Measurements from ENCODE around the gene CAMTA2.

The CAMTA2 gene

DNA sequence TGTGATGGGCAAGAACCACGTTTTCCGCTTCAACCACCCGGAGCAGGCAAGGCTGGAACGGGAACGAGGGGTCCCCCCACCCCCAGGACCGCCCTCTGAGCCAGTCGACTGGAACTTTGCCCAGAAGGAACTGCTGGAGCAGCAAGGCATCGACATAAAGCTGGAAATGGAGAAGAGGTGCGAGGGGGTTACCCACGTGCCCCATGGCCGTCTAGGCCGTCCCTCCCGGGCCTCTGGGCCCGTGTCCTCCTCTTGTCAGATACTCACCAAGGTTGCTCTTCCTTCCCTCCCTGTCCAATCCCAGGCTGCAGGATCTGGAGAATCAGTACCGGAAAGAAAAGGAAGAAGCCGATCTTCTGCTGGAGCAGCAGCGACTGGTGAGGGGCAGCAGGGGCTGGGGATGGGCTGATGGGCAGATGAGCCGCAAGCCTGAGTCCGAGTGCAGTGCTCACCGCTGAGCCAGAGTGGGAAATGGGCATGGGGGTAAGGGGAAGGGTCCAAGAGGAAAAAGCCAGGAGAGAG, 33.1 kb upstream of the CAMTA2 start:
- DNase-seq (ENCODE audit: low read depth), result no peak
- TF ChIP-seq, protein P1, sequence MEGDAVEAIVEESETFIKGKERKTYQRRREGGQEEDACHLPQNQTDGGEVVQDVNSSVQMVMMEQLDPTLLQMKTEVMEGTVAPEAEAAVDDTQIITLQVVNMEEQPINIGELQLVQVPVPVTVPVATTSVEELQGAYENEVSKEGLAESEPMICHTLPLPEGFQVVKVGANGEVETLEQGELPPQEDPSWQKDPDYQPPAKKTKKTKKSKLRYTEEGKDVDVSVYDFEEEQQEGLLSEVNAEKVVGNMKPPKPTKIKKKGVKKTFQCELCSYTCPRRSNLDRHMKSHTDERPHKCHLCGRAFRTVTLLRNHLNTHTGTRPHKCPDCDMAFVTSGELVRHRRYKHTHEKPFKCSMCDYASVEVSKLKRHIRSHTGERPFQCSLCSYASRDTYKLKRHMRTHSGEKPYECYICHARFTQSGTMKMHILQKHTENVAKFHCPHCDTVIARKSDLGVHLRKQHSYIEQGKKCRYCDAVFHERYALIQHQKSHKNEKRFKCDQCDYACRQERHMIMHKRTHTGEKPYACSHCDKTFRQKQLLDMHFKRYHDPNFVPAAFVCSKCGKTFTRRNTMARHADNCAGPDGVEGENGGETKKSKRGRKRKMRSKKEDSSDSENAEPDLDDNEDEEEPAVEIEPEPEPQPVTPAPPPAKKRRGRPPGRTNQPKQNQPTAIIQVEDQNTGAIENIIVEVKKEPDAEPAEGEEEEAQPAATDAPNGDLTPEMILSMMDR (IDR thresholded peaks at IDR 0.05; ENCODE audit: low read depth, low read length, missing control alignments), result no peak
- H3K4me3 ChIP-seq (ENCODE audit: low read depth, low read length), result no peak overlapping the region

DNA sequence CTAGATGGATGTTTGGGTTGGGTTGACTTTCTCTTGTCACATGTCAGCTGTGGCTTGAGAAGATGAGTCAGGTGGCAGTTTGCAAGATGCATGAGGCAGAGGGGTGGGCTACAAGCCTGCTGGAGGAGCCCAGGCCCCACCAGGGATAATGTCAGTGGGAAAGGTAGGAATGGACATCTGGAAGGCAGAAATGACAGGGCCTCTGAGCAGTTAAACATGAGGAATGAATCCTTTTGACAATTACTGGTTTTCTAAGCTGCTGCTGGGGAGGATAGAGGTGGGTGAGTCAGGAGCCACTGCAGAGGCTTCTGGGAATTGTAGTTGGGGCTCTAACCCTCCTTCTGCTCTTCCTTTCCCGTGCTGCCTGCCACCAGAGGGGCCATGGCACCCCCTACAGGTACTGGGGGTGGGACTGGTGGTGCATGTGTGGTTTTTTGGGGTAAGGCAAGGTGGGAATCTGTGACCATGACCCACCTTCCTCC, 32.0 kb upstream of the CAMTA2 start:
- TF ChIP-seq, protein P1 (IDR thresholded peaks at IDR 0.05; ENCODE audit: low read depth, low read length, missing control alignments), result peak; percentile 40
- no peak for DNase-seq (ENCODE audit: low read depth)
- no peak overlapping the region for H3K4me3 ChIP-seq (ENCODE audit: low read depth, low read length)

DNA sequence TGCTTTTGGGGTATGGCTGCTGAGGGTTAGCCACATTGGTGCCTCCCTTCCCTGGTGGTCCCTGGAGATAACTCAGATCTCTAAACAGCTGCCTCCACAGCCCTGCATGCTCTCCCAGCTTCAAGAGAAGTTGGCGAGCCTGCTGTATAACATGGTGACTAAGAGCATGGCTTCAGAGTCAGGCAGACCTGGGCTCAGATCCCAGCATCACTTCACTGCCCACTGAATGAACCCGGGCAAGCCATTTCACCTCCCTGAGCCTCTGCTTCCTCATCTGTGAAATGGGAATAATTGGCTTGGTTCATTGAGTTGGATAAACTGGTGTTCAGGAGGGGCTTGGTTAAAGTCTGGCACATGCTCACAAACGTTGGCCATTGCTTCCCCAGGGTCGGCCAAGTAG, 26.9 kb upstream of the CAMTA2 start:
- no peak overlapping the region for H3K4me3 ChIP-seq (ENCODE audit: low read depth, low read length)
- TF ChIP-seq, protein P1 (IDR thresholded peaks at IDR 0.05; ENCODE audit: low read depth, low read length, missing control alignments), result no peak
- DNase-seq (ENCODE audit: low read depth), result no peak

DNA sequence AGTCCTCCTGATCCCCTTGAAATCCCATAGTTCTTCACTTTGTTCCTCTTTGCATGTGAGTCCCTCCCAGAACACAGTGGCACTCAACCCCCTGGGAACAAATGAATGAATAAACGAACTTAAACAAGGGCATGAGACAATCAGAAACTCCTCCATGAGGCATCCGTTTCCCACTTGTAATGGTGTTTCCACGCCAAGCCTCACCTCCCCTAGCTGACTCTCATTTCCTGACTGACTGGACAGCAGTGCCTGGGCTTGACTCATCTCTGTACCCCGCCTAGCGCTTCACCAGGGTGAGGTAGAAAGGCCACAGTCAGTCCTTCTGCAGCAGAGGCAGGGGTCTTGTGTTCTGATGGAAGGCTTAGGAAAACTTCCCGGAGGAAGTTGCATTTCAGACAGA, 24.5 kb upstream of the CAMTA2 start:
- no peak overlapping the region for H3K4me3 ChIP-seq (ENCODE audit: low read depth, low read length)
- TF ChIP-seq, protein P1 (IDR thresholded peaks at IDR 0.05; ENCODE audit: low read depth, low read length, missing control alignments), result no peak
- DNase-seq (ENCODE audit: low read depth), result no peak

DNA sequence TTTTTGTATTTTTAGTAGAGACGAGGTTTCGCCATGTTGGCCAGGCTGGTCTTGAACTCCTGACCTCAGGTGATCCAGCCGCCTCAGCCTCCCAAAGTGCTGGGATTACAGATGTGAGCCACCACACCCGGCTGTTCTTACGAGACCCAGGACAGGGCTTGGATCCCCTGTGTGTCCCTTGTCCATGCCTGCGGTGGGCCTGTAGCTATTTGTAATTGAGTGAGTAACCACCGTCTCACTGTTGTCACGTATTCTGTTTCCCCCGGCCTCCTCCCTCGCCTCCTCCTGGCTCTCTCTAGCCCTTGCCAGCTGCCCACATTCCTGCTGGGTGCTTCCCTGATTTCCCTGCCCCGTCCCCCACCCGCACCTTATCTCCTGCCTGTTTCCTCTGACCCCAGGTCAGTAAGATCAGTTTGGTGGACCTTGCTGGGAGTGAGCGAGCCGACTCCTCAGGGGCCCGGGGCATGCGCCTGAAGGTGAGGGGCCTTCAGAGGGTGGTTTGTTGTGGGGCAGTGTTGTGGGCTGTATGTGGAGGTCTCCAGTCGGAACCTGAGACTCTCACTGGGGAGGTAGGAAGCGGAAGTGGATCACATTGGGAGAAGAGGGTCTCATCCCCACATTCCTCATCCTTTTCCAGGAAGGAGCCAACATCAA, 15.9 kb upstream of the CAMTA2 start:
- DNase-seq (ENCODE audit: low read depth), result no peak
- TF ChIP-seq, protein P1 (IDR thresholded peaks at IDR 0.05; ENCODE audit: low read depth, low read length, missing control alignments), result no peak
- no peak overlapping the region for H3K4me3 ChIP-seq (ENCODE audit: low read depth, low read length)

DNA sequence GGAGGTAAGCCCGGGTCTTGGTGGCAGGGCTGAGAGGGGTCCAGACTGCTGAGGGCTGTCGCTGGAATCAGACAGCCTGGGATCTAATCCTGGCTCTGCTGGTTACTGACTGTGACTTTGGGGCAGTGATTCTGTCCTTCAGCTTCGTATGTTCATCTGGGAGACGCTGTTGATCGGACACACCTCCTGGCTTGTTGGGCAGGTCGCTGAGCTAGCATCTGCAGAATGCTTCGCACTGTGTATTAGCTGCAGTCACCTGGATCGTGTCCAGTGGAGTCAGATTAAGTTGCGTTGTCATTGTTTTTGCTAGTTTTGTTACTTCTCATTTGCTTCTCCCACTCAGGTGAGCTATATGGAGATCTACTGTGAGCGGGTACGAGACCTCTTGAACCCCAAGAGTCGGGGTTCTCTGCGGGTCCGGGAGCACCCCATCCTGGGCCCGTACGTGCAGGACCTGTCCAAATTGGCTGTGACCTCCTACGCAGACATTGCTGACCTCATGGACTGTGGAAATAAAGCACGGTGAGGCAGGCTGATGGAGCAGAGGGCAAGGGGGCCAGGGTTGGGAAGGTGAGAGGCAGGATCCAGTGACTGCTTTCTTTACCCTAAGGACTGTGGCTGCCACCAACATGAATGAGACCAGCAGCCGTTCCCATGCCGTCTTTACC, 14.8 kb upstream of the CAMTA2 start:
- H3K4me3 ChIP-seq (ENCODE audit: low read depth, low read length), result no peak overlapping the region
- DNase-seq (ENCODE audit: low read depth), result no peak
- TF ChIP-seq, protein P1 (IDR thresholded peaks at IDR 0.05; ENCODE audit: low read depth, low read length, missing control alignments), result no peak

All from GM12864 (cell line).